BJ (cell line): ENCODE measurements around the gene COL4A4. TPM values are rescaled to one million over a fixed set of nuclear protein-coding genes. Genes with fewer than 3 reads are reported as not detected.

Source experiments
- CTCF ChIA-PET: fragments of 350-600 bp; formaldehyde crosslinking; extraction: SDS; loops from one replicate; lab custom pipeline; 2021; ENCODE audit warnings: antibody characterized with exemption, inconsistent platforms; lab: Yijun Ruan, JAX
- POLR2A ChIA-PET: fragments of 300-600 bp; sonication (Branson Sonifier 250); formaldehyde crosslinking; extraction: SDS; loops from one replicate; lab custom pipeline; 2021; ENCODE audit warnings: antibody characterized with exemption; lab: Charles Lee
- DNase-seq: peaks from one replicate; pipeline ENCODE4 v3.0.0-alpha.2; 2011; ENCODE audit warnings: low read depth
- H3K27me3 ChIP-seq: 2 replicates; pipeline ENCODE4 v1.6.0; 2011; ENCODE audit warnings: low read length; ENCODE audit not compliant: control insufficient read depth, insufficient read depth
- H3K36me3 ChIP-seq: 2 replicates; pipeline ENCODE4 v1.5.1; 2011; ENCODE audit warnings: low read length; ENCODE audit not compliant: control insufficient read depth, insufficient read depth
- H3K4me3 ChIP-seq: 2 replicates; pipeline ENCODE4 v1.5.1; 2011; ENCODE audit warnings: low read depth, mild to moderate bottlenecking, control low read depth, low read length
- CTCF ChIP-seq: IDR thresholded peaks from 2 replicates; pipeline ENCODE4 v1.5.1; 2011; ENCODE audit warnings: low read depth, mild to moderate bottlenecking, control low read depth, inconsistent platforms, low read length, moderate library complexity; ENCODE audit not compliant: insufficient read depth
- polyA plus RNA-seq: library from polyadenylated mRNA; depleted of rRNA; stranded (reverse); fragments of >200 nt; gene quantifications from 2 replicates; pipeline ENCODE4 v1.2.3, GENCODE V29; 2011

COL4A4 gene
- polyA plus RNA-seq, 1 experiment = 0.36 TPM

GRCh38 chr2:227153307-227153706 is 10.7 kb downstream of the COL4A4 start:
- ChIA-PET POLR2A (interaction anchor here (0.5 kb wide), 1 partner anchor 45 kb away, joined by 4 read pairs; no protein-coding TSS in a partner anchor), CTCF (no interaction called here)
- Histone ChIP-seq H3K27me3 (no peaks in the 10 kb centered on the region), H3K4me3 (no peak overlapping the region), H3K36me3 (no peaks in the 10 kb centered on the region)
- DNase-seq = no peak
- TF ChIP-seq CTCF = no peak

- no peak for TF ChIP-seq CTCF
- ChIA-PET CTCF (no interaction called here), POLR2A (no interaction called here)
- Histone ChIP-seq H3K4me3 (no peak overlapping the region), H3K27me3 (no peaks in the 10 kb centered on the region), H3K36me3 (no peaks in the 10 kb centered on the region)
- DNase-seq = no peak
Observed at GRCh38 chr2:227152093-227152766, 11.8 kb downstream of the COL4A4 start.

GRCh38 chr2:227150222-227150936 is 13.6 kb downstream of the COL4A4 start:
- ChIA-PET POLR2A (no interaction called here), CTCF (no interaction called here)
- H3K27me3 ChIP-seq = no peaks in the 10 kb centered on the region
- H3K36me3 ChIP-seq = no peaks in the 10 kb centered on the region
- no peak for TF ChIP-seq CTCF
- H3K4me3 ChIP-seq = no peak overlapping the region
- DNase-seq = no peak

GRCh38 chr2:227148106-227148505 is 15.9 kb downstream of the COL4A4 start:
- CTCF ChIA-PET = no interaction called here
- no peaks in the 10 kb centered on the region for H3K27me3 ChIP-seq
- POLR2A ChIA-PET = no interaction called here
- no peak for DNase-seq
- TF ChIP-seq CTCF = no peak
- H3K36me3 ChIP-seq = no peaks in the 10 kb centered on the region
- H3K4me3 ChIP-seq = no peak overlapping the region

GRCh38 chr2:227147023-227147422 is 17.0 kb downstream of the COL4A4 start:
- Histone ChIP-seq H3K4me3 (no peak overlapping the region), H3K27me3 (no peaks in the 10 kb centered on the region), H3K36me3 (no peaks in the 10 kb centered on the region)
- ChIA-PET CTCF (no interaction called here), POLR2A (no interaction called here)
- DNase-seq = peak; percentile 13
- no peak for TF ChIP-seq CTCF
